ENCODE measurements around the gene TMOD4. TPM values are rescaled to one million over a fixed set of nuclear protein-coding genes. Genes with fewer than 3 reads are reported as not detected.

The TMOD4 gene
- polyA plus RNA-seq, 1 donor, result 0.64 TPM

DNA sequence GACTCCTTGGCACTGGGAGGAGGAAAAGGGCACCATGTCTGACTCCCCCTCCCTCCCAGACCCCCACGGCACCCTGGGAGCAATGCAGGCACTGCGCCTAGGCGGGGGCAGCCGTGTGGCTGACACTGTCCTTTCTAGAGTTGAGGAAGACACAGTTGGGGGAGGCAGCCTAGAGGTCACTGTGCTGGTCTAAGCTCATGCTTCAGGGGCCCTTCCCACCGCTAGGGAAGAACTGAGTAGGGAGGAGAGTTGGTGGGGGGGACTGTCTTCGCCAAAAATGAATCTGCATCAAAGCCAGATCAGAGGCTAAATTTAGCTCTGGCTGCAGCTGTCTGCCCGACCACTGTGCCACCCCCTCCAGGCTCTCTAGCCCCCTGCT is 32.7 kb downstream of the TMOD4 start:
- H3K27me3 ChIP-seq (ENCODE audit: control insufficient read depth, insufficient read depth, low read length), result peaks cover 4% of the 10 kb centered on the region

DNA sequence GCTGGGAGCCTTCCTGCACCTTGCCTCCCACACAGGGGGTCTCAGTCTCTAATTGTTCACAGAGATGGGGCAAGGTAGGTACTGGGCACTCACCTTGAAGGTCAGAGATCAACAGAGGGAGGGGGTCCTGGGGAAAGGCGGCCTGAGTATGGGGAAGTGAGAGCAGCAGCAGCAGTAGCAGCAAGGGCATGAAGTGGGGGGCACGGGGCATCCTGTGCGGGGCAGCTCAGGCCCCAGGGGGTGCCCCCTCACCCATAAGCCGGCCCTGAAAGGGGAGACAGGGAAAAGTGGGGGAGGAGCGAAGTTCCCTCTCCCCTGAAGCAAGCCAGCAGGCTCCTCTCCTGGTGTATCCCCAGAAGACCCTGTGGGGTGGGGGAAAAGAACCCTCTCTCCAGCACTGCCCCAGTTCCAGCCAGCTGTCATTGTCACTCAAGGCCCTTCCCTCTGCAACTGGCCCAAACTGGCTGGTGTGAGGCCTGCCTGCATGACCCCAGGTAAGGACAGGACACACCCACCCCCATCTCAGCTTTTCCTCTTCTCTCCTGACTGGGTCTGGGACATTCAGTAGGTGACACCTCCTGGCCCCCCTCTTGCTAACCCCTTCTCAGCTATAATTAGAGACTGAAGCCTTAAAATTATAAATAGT is 33.2 kb downstream of the TMOD4 start:
- Histone ChIP-seq H3K9me3 (ENCODE audit: control insufficient read depth, low read depth, low read length) (no peaks in the 10 kb centered on the region), H3K27me3 (ENCODE audit: control insufficient read depth, insufficient read depth, low read length) (peaks cover 4% of the 10 kb centered on the region), H3K4me1 (ENCODE audit: control insufficient read depth, insufficient read depth, low read length) (peaks cover 23% of the 10 kb centered on the region), H3K4me3 (ENCODE audit: low read length) (no peak overlapping the region), H3K27ac (ENCODE audit: low read length) (no peak overlapping the region), H3K36me3 (ENCODE audit: control insufficient read depth, insufficient read depth, low read length) (peaks cover 27% of the 10 kb centered on the region)
- DNase-seq, result no peak
- WGBS (ENCODE audit: insufficient coverage, low lambda C conversion rate), result no CpG with 5 or more reads among the region's 5 CpGs

More for the DNA sequence above, 32.7 kb downstream of the TMOD4 start:
- Histone ChIP-seq H3K4me1 (ENCODE audit: control insufficient read depth, insufficient read depth, low read length) (peaks cover 28% of the 10 kb centered on the region), H3K27ac (ENCODE audit: low read length) (no peak overlapping the region), H3K36me3 (ENCODE audit: control insufficient read depth, insufficient read depth, low read length) (peaks cover 21% of the 10 kb centered on the region), H3K4me3 (ENCODE audit: low read length) (no peak overlapping the region), H3K9me3 (ENCODE audit: control insufficient read depth, low read depth, low read length) (no peaks in the 10 kb centered on the region)
- no CpG with 5 or more reads among the region's 7 CpGs for WGBS (ENCODE audit: insufficient coverage, low lambda C conversion rate)
- no peak for DNase-seq

DNA sequence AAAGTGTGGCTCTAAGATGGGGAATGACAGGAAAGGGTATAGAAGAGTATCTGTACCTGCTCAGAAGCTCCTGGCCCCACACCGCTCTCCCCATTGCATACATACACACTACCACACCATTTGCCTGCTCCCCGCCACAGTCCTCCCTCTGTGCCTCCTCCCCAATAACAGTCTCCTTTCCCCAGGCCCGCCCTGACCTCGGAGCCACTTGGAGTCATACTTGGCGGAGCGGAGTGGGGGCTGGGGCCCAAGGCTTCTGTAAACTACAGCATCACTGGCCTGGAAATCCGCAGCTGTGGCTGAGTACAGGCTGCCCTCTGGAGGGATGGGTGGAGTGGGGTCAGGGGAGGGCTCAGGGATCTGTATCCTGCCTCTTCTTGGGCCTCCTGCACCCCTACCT is 38.0 kb downstream of the TMOD4 start:
- Histone ChIP-seq H3K4me1 (ENCODE audit: control insufficient read depth, insufficient read depth, low read length) (no peaks in the 10 kb centered on the region), H3K36me3 (ENCODE audit: control insufficient read depth, insufficient read depth, low read length) (peaks cover 43% of the 10 kb centered on the region), H3K9me3 (ENCODE audit: control insufficient read depth, low read depth, low read length) (no peaks in the 10 kb centered on the region), H3K4me3 (ENCODE audit: low read length) (no peak overlapping the region), H3K27ac (ENCODE audit: low read length) (no peak overlapping the region), H3K27me3 (ENCODE audit: control insufficient read depth, insufficient read depth, low read length) (no peaks in the 10 kb centered on the region)
- no CpG with 5 or more reads among the region's 7 CpGs for WGBS (ENCODE audit: insufficient coverage, low lambda C conversion rate)
- no peak for DNase-seq

DNA sequence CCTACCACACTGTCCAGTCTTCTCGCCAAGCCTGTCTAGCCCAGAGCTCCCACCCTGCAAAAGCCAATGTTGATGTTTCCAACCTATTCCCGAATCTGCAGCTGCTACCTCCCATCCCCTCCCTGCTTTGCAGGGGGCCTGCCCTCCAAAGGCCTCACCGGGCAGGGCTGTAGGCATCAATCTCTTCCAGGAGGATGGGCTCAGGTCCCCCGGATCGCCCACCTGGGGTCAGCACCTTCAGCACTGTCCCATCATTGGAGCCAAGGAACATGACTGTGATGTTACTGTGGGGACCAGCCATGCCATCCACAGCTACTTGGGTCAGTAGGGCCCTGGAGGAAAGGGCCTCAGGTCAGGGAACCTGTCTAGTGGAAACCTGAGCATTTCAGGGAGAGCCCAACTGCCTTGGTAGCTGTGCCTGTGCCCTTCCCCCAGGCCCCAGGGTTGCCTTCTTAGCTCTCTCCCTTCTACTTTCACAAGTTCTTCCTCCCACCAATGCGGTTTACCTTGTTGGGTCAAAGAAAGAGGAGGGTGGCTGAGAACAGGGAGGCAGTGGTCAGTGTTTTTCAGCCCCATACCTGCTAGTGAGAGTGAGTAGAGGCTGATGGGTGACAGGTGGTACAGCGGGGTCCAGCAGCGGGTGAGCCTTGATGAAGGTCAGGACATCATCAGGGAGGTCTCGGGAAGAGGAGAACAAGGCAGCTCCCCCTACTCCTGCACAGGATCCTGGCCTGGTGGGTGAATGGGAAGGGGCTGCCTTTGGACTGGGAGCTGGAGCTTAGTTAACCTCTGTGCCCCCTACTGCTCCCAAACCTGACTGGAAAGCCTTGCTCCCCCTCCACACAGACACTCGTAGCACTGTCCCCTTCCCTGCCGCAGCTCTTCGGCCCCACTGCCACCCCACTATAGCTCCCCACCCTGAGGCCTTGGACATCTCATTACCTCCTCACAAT is 40.1 kb downstream of the TMOD4 start:
- Histone ChIP-seq H3K9me3 (ENCODE audit: control insufficient read depth, low read depth, low read length) (peaks cover 4% of the 10 kb centered on the region), H3K4me1 (ENCODE audit: control insufficient read depth, insufficient read depth, low read length) (peaks cover 6% of the 10 kb centered on the region), H3K4me3 (ENCODE audit: low read length) (no peak overlapping the region), H3K27me3 (ENCODE audit: control insufficient read depth, insufficient read depth, low read length) (peaks cover 3% of the 10 kb centered on the region), H3K36me3 (ENCODE audit: control insufficient read depth, insufficient read depth, low read length) (peaks cover 39% of the 10 kb centered on the region), H3K27ac (ENCODE audit: low read length) (no peak overlapping the region)
- no CpG with 5 or more reads among the region's 12 CpGs for WGBS (ENCODE audit: insufficient coverage, low lambda C conversion rate)
- DNase-seq, result no peak

DNA sequence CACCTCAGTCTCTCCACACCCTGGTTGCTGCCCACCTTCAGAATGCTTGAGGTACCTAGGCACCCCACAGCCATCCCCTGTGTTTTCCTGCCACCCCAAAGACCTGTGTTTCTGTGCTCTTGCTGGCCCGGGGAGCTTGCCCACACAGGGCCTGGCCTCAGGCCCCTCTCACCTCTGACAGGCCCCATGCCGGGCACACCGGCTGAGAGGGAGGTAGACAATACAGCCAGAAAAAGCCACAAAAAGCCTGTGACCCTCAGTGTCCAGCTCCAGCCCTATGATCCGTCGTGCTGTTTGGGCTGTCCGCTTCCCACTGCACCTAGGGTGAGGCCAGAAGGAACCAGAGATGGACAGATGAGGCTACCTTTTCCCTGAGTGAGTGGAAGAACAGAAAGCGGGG is 40.8 kb downstream of the TMOD4 start:
- Histone ChIP-seq H3K36me3 (ENCODE audit: control insufficient read depth, insufficient read depth, low read length) (peaks cover 37% of the 10 kb centered on the region), H3K27me3 (ENCODE audit: control insufficient read depth, insufficient read depth, low read length) (peaks cover 5% of the 10 kb centered on the region), H3K4me3 (ENCODE audit: low read length) (no peak overlapping the region), H3K9me3 (ENCODE audit: control insufficient read depth, low read depth, low read length) (peaks cover 4% of the 10 kb centered on the region), H3K27ac (ENCODE audit: low read length) (no peak overlapping the region), H3K4me1 (ENCODE audit: control insufficient read depth, insufficient read depth, low read length) (peaks cover 10% of the 10 kb centered on the region)
- no peak for DNase-seq
- WGBS (ENCODE audit: insufficient coverage, low lambda C conversion rate), result no CpG with 5 or more reads among the region's 7 CpGs

DNA sequence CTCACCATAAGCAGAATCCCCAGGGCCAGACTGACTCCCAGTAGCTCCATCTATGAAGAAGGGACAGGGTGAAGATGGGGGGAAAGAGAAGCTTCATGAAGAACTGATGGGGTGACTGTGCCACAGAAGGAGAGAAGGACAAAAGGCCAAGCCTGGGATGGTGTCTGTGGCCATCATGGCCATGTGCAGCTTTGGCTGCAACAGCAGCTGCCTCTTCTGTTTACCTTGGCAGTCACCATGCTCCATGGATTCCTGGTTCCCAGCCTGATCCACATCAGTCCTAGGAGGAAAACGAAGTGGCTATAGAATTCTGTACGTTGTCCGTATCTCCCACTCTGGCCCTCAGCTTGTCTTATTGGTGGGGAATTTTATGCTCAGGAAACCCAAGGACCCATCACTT is 41.4 kb downstream of the TMOD4 start:
- H3K27ac ChIP-seq (ENCODE audit: low read length), result no peak overlapping the region
- WGBS (ENCODE audit: insufficient coverage, low lambda C conversion rate), result no CpG with 5 or more reads among the region's 3 CpGs
- peaks cover 5% of the 10 kb centered on the region for H3K27me3 ChIP-seq (ENCODE audit: control insufficient read depth, insufficient read depth, low read length)
- peaks cover 4% of the 10 kb centered on the region for H3K9me3 ChIP-seq (ENCODE audit: control insufficient read depth, low read depth, low read length)
- no peak for DNase-seq
- H3K4me3 ChIP-seq (ENCODE audit: low read length), result no peak overlapping the region
- peaks cover 10% of the 10 kb centered on the region for H3K4me1 ChIP-seq (ENCODE audit: control insufficient read depth, insufficient read depth, low read length)
- peaks cover 31% of the 10 kb centered on the region for H3K36me3 ChIP-seq (ENCODE audit: control insufficient read depth, insufficient read depth, low read length)

DNA sequence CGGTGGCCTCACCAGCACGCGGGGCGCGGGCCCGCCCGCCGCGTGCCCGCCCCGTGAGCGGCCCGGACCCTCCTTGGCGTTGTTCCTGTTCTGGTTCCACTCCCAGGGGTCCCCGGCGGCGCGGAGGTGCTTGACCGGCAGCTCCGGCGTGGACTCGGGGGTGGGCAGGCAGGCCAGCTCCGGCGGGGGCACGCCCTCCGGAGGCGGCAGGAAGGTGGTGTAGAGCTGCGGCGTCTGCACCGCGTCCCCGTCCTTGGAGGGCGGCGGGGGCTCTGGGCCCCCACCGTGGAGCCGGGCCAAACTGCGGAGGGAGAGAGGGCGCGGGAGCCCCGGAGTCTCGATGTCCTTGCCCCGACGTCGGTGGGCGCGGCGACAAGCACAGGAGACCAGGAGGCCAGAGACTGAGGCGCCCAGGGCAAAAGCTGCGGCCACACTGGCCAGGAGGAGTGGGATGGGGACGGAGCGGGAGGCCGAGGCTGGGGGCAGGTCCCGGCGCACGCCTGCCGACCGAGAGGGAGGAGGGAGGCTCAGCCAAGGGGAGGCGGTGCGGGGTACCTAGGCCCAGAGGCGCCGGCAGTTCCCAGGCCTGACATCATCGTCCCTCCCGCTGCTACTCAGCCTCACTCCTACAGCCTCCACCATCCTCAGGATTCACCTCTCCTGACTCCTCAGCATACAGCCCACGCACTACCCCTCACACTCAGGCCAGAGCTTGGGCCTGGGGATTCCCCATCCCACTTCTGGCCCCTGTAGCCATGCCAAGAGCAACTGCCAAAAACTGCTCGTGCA is 42.6 kb downstream of the TMOD4 start:
- Histone ChIP-seq H3K4me3 (ENCODE audit: low read length) (no peak overlapping the region), H3K4me1 (ENCODE audit: control insufficient read depth, insufficient read depth, low read length) (peaks cover 10% of the 10 kb centered on the region), H3K36me3 (ENCODE audit: control insufficient read depth, insufficient read depth, low read length) (peaks cover 23% of the 10 kb centered on the region), H3K27ac (ENCODE audit: low read length) (no peak overlapping the region), H3K9me3 (ENCODE audit: control insufficient read depth, low read depth, low read length) (peaks cover 4% of the 10 kb centered on the region), H3K27me3 (ENCODE audit: control insufficient read depth, insufficient read depth, low read length) (peaks cover 5% of the 10 kb centered on the region)
- no peak for DNase-seq
- no CpG with 5 or more reads among the region's 65 CpGs for WGBS (ENCODE audit: insufficient coverage, low lambda C conversion rate)

DNA sequence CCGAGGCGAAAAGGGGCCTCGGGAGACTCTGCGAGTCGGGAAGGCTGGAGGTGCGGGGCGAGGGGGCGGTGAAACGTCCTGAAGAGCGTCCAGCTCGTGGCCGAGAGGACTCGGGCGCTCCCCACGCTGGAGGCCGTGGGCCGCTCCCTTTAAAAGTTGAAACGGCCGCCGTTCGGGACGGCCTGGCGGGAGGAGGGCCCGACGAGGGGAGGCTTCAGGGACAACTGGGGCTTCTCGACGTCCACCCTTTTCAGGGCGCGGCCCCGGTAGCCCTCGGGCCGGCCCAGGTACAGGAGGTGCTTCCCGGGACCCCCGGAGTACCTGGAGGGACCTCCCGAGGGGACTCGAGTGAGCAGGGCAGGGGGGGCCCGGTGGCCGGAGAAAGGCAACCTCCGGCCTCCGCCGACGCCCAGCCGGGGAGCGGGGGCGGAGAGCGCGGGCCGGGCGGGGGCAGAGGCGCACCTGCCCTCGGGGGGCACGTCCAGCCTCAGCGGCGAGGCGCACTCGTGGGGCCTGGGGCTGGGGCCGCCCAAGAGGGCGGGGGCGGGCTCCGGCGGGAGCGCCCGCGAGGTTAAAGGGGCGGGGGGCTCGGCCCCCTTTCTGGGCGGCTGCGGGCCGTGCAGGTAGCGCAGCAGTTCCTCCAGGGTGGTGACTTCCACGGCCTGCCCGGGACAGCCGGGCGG is 43.3 kb downstream of the TMOD4 start:
- no CpG with 5 or more reads among the region's 74 CpGs for WGBS (ENCODE audit: insufficient coverage, low lambda C conversion rate)
- no peak overlapping the region for H3K27ac ChIP-seq (ENCODE audit: low read length)

DNA sequence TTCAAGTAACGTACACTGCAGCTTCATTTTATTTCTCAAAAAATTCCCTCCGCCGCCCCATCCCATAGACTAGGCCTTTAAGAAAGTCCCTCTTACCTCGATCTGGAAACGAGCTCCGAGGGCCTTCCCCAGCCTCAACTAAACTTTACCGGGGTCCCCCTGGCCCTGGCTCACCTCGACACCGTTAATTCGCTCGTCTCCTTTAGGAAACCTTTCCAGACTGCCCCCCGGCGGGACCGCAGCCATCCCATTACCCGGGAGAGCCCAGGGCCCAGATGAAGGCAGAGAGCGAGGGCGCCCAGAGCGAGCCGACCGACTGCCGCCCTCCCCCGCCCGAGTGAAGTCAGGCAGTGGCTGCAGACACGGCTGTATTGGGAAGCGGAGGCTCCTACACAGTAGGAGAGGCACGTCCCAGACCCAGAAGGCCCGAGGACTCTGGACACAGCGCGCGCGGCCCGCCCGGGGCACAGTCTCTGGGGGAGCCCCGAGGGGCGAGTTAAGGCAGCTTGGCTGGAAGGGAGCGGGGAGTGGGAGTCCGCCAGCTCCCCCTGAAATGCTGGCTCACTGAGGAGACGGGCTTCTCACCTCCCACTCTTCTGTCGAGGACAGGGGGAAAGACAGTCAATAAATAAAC is 44.0 kb downstream of the TMOD4 start:
- Histone ChIP-seq H3K4me1 (ENCODE audit: control insufficient read depth, insufficient read depth, low read length) (peaks cover 10% of the 10 kb centered on the region), H3K27ac (ENCODE audit: low read length) (no peak overlapping the region), H3K9me3 (ENCODE audit: control insufficient read depth, low read depth, low read length) (peaks cover 4% of the 10 kb centered on the region), H3K36me3 (ENCODE audit: control insufficient read depth, insufficient read depth, low read length) (peaks cover 15% of the 10 kb centered on the region), H3K27me3 (ENCODE audit: control insufficient read depth, insufficient read depth, low read length) (peaks cover 5% of the 10 kb centered on the region), H3K4me3 (ENCODE audit: low read length) (peak overlapping the region; percentile 50)
- peak in 1 of 2 donors; percentile 38 for DNase-seq
- WGBS (ENCODE audit: insufficient coverage, low lambda C conversion rate), result 22% methylated on average over 1 of the region's 39 CpGs

More for the DNA sequence above, 43.3 kb downstream of the TMOD4 start:
- H3K4me3 ChIP-seq (ENCODE audit: low read length), result no peak overlapping the region
- DNase-seq, result no peak
- peaks cover 4% of the 10 kb centered on the region for H3K9me3 ChIP-seq (ENCODE audit: control insufficient read depth, low read depth, low read length)
- peaks cover 16% of the 10 kb centered on the region for H3K36me3 ChIP-seq (ENCODE audit: control insufficient read depth, insufficient read depth, low read length)
- H3K4me1 ChIP-seq (ENCODE audit: control insufficient read depth, insufficient read depth, low read length), result peaks cover 10% of the 10 kb centered on the region
- peaks cover 5% of the 10 kb centered on the region for H3K27me3 ChIP-seq (ENCODE audit: control insufficient read depth, insufficient read depth, low read length)

All from large intestine (tissue), 3 donors.